GM12873 (cell line): ENCODE results near the gene FXYD6.

Experiments
- CTCF ChIP-seq: IDR thresholded peaks from 2 replicates; pipeline ENCODE4 v1.5.1; 2012; ENCODE audit warnings: low read depth, mild to moderate bottlenecking, moderate library complexity, low read length, control low read depth; ENCODE audit not compliant: insufficient read depth; ENCODE audit errors: missing control alignments

FXYD6 gene

DNA sequence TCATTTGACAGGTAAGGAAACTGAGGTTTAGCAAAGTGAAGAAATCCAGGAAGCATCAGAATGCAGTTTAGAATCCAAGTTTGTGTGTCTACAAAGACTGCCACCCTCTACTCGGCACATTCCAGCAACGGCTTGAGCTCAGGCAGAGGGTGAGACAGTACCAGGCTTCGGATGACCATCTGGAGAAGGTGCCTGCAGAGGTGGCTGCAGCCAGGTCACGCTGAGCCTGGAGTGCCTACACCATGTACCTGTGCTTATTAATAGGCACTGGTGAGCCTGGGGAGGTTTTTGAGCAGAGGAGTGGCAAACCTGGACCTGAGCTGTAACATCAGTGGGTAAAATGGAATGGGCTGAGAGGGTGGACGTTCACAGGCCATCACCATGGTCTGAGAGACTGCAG, 4.7 kb downstream of the FXYD6 start:
- TF ChIP-seq CTCF = no peak

GRCh38 chr11:117871160-117871559, 5.3 kb downstream of the FXYD6 start:
- TF ChIP-seq CTCF = no peak

DNA sequence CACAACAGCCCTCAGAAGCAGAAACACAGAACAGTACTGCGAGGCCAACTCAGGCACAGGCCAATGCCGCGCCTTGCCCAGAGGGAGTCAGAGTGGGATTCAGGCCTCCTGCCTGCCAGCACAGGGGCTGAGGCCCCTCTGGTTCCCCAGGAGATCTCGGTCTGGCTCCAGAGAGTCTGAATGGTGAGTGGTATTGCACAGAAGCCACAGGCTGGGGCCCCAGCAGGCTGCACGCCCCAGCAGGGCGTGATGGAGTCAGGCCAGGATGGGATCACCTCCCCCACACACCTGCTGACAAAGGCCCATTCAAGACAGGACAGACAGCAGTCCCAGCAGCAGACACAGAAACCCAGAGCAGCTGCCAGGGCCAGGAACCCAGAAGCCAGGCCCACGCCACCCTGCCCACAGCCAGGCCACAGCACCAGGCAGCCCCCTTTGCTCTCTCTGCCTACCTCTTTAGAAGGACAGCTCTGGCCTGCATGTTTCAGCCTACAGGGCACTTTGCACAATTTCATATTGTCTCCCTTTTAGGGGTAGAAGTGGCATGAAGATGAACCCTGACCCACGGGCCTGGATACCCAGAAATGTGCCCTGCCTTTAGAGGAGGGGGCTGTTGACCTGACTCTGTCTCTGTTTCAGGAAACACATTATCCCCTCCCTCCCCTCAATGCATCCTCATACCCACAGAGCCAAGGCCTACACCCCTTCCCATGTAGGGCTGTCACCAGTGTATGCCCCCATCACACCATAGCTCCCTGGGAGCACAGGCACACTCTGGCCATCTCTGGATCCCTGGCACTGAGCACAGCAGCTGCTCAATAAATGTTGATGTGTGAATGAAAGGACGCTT, 6.1 kb downstream of the FXYD6 start:
- no peak for TF ChIP-seq CTCF

- TF ChIP-seq CTCF = no peak
These were observed 6.9 kb downstream of the FXYD6 start for GRCh38 chr11:117869604-117870003.

DNA sequence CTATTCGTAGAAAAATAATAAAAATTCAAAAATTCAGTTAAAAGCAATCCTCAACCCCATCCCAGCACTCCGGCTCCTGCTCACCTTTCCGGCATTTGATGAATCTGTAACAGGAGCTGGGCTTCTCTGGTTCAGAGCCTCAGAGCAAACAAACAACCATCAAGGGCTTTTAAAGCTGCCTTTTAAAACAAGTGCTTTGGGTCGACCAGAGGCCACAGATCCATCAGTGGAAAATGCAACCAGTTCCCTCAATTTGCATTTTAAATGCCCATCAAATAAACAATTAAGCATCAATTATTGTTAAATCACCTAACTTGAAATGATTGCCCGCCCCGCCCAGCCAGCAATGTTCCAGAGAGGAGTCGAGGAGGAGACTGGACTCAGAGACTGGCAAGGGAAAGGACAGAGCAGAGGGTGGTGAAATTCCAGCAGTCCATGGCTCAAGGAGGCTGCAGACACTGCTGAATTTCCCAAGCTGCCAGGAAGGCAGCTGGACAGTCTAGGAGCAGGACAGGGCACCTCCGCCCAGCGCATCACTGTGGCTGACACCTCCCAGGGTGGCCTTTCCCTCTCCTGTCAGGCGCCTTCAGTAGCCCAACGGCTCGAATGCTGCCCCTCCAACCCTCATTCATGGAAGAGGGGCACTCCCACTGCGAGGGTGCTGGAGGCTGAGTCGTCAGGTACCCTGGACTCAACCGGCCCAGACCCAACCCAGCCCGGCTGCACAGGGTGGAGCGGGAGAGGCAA, 7.5 kb downstream of the FXYD6 start:
- TF ChIP-seq CTCF = no peak

DNA sequence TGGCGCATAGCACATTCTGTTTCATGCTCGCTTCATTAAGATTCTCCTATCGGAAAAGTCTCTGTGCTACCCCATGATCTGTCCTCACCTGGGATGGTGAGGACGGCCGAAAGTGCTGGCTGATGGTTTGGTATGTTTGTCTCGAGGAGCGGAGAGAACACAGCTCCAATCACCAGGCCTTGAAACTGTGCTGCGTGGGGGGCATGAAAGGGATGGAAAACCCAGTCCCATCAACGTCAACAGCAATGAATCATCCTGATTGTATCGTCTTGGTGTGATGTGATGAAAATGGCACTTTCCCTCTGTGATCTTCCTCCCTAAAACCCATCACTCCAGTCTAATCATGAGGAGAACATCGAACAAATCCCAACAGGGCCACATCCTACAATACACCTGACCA, 8.4 kb downstream of the FXYD6 start:
- no peak for TF ChIP-seq CTCF

GRCh38 chr11:117866526-117866925, 9.9 kb downstream of the FXYD6 start:
- no peak for TF ChIP-seq CTCF
